OCI-LY7 (cell line): ENCODE data around the gene GFI1. TPM values are rescaled to one million over a fixed set of nuclear protein-coding genes. Genes with fewer than 3 reads are reported as not detected.

Experiments
- BruUV-seq: library from RNA; stranded (reverse); fragments of 400-500 nt; replicated peaks from 2 replicates; lab custom pipeline; 2021; lab: Mats Ljungman, UMichigan
- CTCF ChIA-PET: fragments of 300-600 bp; sonication (Branson Sonifier 250); formaldehyde crosslinking; loops from one replicate; lab custom pipeline; 2022; ENCODE audit warnings: antibody characterized with exemption; ENCODE audit not compliant: unreplicated experiment; lab: Charles Lee
- POLR2A ChIA-PET: fragments of 300-600 bp; sonication (Branson Sonifier 250); formaldehyde crosslinking; loops from one replicate; lab custom pipeline; 2022; ENCODE audit warnings: antibody characterized with exemption; lab: Charles Lee
- DNase-seq: peaks from one replicate; pipeline ENCODE4 v3.0.0-alpha.2; 2015; ENCODE audit warnings: low spot score
- H2AFZ ChIP-seq: fragments of 200-600 bp; sonication (generic), shearing (Covaris generic); 2 replicates; pipeline ENCODE4 v1.6.1; 2014; ENCODE audit warnings: mild to moderate bottlenecking, antibody characterized with exemption, low read length, moderate library complexity
- H3K27ac ChIP-seq: fragments of 200-600 bp; sonication (generic); 2 replicates; pipeline ENCODE4 v1.5.1; 2014; ENCODE audit warnings: mixed run types, low read depth, mild to moderate bottlenecking, moderate library complexity, low read length, inconsistent platforms; ENCODE audit not compliant: poor library complexity, severe bottlenecking
- H3K36me3 ChIP-seq: fragments of 200-600 bp; sonication (generic); 2 replicates; pipeline ENCODE4 v1.6.1; 2014; ENCODE audit warnings: mild to moderate bottlenecking, antibody characterized with exemption, low read length, moderate library complexity, mixed read lengths; ENCODE audit not compliant: insufficient read depth
- H3K4me1 ChIP-seq: fragments of 200-600 bp; sonication (generic); 2 replicates; pipeline ENCODE4 v1.5.1; 2014; ENCODE audit warnings: mild to moderate bottlenecking, low read length; ENCODE audit not compliant: insufficient read depth, poor library complexity, severe bottlenecking
- H3K4me2 ChIP-seq: fragments of 200-600 bp; sonication (generic); 2 replicates; pipeline ENCODE4 v1.6.1; 2014; ENCODE audit warnings: mild to moderate bottlenecking, low read length
- H3K4me3 ChIP-seq: fragments of 200-600 bp; sonication (generic); 2 replicates; pipeline ENCODE4 v1.5.1; 2014; ENCODE audit warnings: mild to moderate bottlenecking, low read depth, low read length; ENCODE audit not compliant: poor library complexity, severe bottlenecking
- H3K79me2 ChIP-seq: fragments of 200-600 bp; sonication (generic); 2 replicates; pipeline ENCODE4 v1.6.1; 2016; ENCODE audit warnings: low read depth, mild to moderate bottlenecking, low read length, moderate library complexity, mixed read lengths; ENCODE audit not compliant: insufficient read depth
- H3K9me2 ChIP-seq: fragments of 200-600 bp; sonication (generic); 2 replicates; pipeline ENCODE4 v1.6.1; 2016; ENCODE audit warnings: mild to moderate bottlenecking, low read length, mixed read lengths; ENCODE audit not compliant: insufficient read depth
- H3K9me3 ChIP-seq: fragments of 200-600 bp; sonication (generic); 2 replicates; pipeline ENCODE4 v1.6.1; 2014; ENCODE audit warnings: mild to moderate bottlenecking, mixed run types, low read length, mixed read lengths
- H4K20me1 ChIP-seq: fragments of 200-600 bp; sonication (generic); 2 replicates; pipeline ENCODE4 v1.6.1; 2014; ENCODE audit warnings: mild to moderate bottlenecking, antibody characterized with exemption, low read length, moderate library complexity, mixed read lengths; ENCODE audit not compliant: insufficient read depth
- CTCF ChIP-seq: fragments of 200-600 bp; sonication (generic); conservative IDR thresholded peaks from 2 replicates; pipeline ENCODE4 v1.5.1; 2014; ENCODE audit warnings: mild to moderate bottlenecking, antibody characterized with exemption, low read length, moderate library complexity, mixed read lengths
- EZH2phosphoT487 ChIP-seq: fragments of 200-600 bp; sonication (generic); IDR thresholded peaks from 2 replicates; pipeline ENCODE4 v1.6.1; 2018; ENCODE audit warnings: low read depth, borderline replicate concordance, mild to moderate bottlenecking, mixed run types, antibody characterized with exemption, low read length, moderate library complexity, mixed read lengths
- intact Hi-C: fragments of 100-400 bp; cut with micrococcal nuclease; formaldehyde crosslinking; loops from one replicate; pipeline ENCODE4 v1.10.0; 2022; ENCODE audit not compliant: unreplicated experiment
- total RNA-seq, 2 experiments: library from RNA; depleted of rRNA in 1 of 2; stranded (reverse); fragments of >200 nt in 1 of 2; shearing (Covaris generic) in 1 of 2; gene quantifications; 2 replicates each; pipeline ENCODE4 v1.2.3, GENCODE V29; 2014 to 2022

Gene GFI1
- total RNA-seq, 2 experiments from 2014 or later, result 0.30 to 0.50 TPM

- no peak overlapping the region for H3K27ac ChIP-seq
- peak overlapping the region; percentile 59 for H2AFZ ChIP-seq
- CTCF ChIA-PET, result interaction anchor here (0.6 kb wide), 1 partner anchor 243 kb away, joined by 3 read pairs; no protein-coding TSS in a partner anchor
These were observed 1.1 kb downstream of the GFI1 start for GRCh38 chr1:92485381-92486250.

GRCh38 chr1:92484472-92485380, 2.0 kb downstream of the GFI1 start:
- BruUV-seq, result no TSS peak
- no peak overlapping the region for H3K27ac ChIP-seq
- TF ChIP-seq CTCF (no peak), EZH2phosphoT487 (peak; percentile 96; the same call in 1 of the 2 replicates)
- no peaks in the 10 kb centered on the region for H3K9me2 ChIP-seq
- ChIA-PET CTCF (no interaction called here), POLR2A (interaction anchor here (0.7 to 1.0 kb wide), 2 partner anchors 8 to 703 kb away, joined by 3 to 4 read pairs; no protein-coding TSS in a partner anchor)
- intact Hi-C loops, result no loop called here
- peak; percentile 24 for DNase-seq
- no peaks in the 10 kb centered on the region for H4K20me1 ChIP-seq
- H3K79me2 ChIP-seq, result no peaks in the 10 kb centered on the region
- no peaks in the 10 kb centered on the region for H3K9me3 ChIP-seq
- peak overlapping the region; percentile 59; the same call in 1 of the 2 replicates for H2AFZ ChIP-seq
- H3K36me3 ChIP-seq, result no peaks in the 10 kb centered on the region
- H3K4me2 ChIP-seq, result peak overlapping the region; percentile 98
- H3K4me3 ChIP-seq, result peak overlapping the region; percentile 65
- H3K4me1 ChIP-seq, result peaks cover 24% of the 10 kb centered on the region

More at GRCh38 chr1:92485381-92486250, 1.1 kb downstream of the GFI1 start:
- BruUV-seq, result no TSS peak
- Histone ChIP-seq H3K79me2 (no peaks in the 10 kb centered on the region), H3K36me3 (no peaks in the 10 kb centered on the region), H3K4me3 (peak overlapping the region; percentile 65), H3K9me3 (no peaks in the 10 kb centered on the region), H3K4me2 (peak overlapping the region; percentile 98), H3K9me2 (no peaks in the 10 kb centered on the region), H4K20me1 (no peaks in the 10 kb centered on the region), H3K4me1 (peaks cover 24% of the 10 kb centered on the region)
- intact Hi-C loops, result no loop called here
- TF ChIP-seq CTCF (peak; percentile 61), EZH2phosphoT487 (0 out of 2 replicates have a peak, but pooled peaks have one; percentile 78)
- POLR2A ChIA-PET, result interaction anchor here (1.0 kb wide), 1 partner anchor 9 kb away, joined by 4 read pairs; no protein-coding TSS in a partner anchor
- peak; percentile 51 for DNase-seq
